Measurements from ENCODE around the gene DEPDC5.

The DEPDC5 gene

DNA sequence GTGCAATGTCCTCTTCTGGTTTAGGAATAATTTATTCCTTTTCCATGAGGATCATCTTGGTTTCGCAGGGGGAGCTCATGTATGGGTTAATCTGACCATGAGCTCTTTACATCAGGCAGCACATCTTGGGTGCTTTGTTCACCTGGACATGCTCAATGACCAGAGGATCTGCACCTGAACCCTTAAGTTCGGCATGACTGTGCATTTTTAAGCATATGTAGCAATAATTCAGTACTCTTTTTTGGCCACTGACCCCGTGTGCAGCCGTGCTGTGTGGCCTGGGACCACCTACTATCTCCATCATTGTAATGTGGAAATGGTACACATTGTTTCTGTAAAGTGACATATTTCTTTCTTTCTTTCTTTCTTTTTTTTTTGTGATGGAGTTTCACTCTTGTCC, 62.9 kb downstream of the DEPDC5 start:
- no peak for DNase-seq

DNA sequence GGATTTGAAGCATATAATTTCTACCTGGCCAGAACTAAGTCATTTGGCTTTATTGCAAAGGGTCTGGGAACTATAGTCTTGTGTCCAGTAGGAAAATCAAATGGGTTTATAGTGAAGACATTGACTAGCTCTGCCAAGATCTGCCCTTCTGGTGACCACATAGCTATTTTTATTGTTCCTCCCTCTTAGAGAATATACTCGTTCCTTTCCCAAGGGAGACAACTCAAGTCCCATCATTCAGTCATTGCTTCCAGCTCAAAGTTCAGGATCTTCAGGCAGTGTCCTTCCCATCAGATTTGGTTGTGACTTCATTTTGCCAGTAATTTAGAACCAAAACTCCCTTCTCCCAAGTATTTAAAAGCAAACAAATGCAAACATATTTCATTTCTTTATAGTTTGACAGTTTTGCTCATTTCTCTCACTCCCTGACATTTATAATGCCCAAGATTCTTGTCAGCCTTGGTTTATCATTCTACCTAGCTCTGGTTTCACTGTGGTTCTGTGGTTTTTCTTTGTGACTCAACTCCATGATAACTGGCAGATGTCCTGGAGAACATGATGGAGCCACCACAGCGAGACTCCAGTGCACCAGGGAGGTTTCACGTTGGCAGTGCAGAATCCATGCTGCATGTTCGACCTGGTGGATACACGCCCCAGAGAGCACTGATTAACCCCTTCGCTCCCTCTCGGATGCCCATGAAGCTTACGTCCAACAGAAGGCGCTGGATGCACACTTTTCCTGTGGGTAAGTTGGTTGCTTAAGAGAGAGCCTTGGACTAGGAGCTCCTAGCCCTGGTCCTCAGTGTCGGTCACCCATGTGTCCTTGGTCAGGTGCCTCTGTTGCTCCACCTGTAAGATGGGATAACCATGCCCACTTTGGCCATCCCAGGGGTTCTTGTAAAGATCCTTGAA, 64.9 kb downstream of the DEPDC5 start:
- no peak for DNase-seq

DNA sequence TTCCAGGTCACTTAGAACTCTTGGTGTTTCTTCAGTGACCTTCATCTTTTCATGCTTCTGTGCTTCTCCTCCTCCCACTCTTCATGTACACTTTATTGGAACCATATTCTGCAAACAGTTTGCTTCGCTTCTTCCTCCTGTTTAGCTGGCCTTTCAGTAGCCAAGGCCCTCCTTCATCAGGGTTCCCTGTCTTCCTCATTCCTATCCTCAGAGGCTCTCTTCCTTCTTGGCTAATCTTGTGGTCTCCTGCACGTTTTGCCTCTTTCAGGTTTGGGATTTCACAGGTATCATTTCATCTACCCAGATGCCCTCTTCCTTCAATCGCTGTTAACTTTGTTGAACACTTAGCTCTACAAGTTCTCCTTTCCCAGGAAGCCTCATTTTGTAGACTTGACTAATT, 66.8 kb downstream of the DEPDC5 start:
- no peak for DNase-seq

GRCh38 chr22:31821572-31821971, 67.8 kb downstream of the DEPDC5 start:
- no peak for DNase-seq

GRCh38 chr22:31822523-31822922, 68.7 kb downstream of the DEPDC5 start:
- DNase-seq, result no peak

DNA sequence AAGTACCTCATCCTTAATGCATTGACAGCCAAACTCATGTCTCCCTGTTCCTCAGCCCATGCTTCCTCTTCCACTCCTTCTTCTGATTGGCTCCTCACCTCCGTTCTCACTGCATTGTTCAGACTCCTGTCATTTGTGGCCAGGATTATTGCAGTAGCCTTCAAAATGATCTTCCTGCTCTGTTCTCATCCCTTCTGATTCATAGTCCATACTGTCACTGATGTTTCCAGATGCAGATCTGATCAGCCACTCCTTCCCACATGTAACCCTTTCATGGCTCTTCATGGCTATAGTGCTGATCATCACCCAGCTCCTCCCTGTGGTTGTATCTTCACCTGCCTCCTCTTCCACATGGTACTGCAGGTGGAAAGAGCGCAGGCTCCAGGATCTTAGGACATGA, 71.7 kb downstream of the DEPDC5 start:
- DNase-seq, result no peak

GRCh38 chr22:31826443-31826842, 72.6 kb downstream of the DEPDC5 start:
- DNase-seq, result no peak

DNA sequence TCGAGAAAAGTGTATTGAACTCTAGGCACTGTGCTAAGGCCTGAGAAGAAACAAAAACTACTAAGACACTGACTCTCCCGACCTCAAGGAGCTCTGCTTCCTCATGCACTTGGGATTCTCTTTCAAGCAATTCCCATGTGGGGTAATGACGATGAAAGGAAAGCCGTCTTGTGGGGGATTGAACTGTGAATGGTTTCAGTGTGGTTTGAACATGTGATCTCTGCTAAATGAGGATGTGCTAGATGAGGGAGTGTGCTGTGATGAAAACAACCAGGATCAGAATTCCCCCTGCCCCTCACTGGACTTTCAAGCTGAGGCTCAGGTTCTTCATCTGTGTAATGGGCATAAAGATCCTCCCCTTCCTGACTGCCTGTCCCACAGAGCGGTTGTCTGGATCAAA, 74.9 kb downstream of the DEPDC5 start:
- no peak for DNase-seq

DNA sequence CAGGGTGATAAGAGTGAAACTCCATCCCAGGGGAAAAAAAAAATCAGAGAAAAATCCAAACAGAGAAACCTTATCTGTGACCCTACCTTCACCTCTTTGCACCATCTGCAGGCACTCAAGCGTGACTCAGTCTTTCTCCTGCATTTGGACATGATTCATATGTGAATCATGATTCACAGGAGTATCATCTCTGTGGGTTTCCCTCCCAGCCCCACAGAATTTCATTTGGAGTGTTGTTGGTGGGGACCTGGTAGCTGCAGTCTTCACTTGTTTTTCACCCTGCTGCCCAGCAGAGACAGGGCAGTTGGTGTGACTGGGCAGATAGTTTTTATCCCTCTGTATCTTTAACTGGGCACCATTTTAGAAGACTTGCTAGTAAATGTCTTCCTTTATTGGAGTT, 75.7 kb downstream of the DEPDC5 start:
- DNase-seq, result no peak

GRCh38 chr22:31830721-31831070, 76.9 kb downstream of the DEPDC5 start:
- DNase-seq, result no peak

- no peak for DNase-seq
These were observed 80.1 kb downstream of the DEPDC5 start for GRCh38 chr22:31833930-31834329.

DNA sequence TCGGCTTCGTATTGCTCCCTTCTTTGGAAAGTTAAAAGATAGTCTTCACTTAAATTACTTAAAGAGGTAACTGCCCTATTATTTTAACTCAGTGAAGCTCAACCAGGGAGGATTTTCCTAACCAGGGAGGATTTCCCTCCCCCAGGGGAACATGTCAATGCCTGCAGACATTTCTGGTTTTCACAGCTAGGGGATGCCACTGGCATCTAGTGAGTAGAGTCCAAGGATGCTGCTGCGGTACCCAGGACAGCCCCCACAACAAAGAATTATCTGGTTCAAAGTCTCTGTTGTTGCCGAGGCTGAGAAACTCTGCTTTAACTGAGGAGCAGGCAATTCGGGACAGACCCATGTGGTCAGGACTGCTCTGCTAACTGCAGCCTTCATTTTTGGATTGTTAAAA, 82.2 kb downstream of the DEPDC5 start:
- no peak for DNase-seq

GRCh38 chr22:31838917-31839316, 85.1 kb downstream of the DEPDC5 start:
- no peak for DNase-seq

GRCh38 chr22:31839986-31840385, 86.2 kb downstream of the DEPDC5 start:
- DNase-seq, result no peak

GRCh38 chr22:31840585-31840984, 86.8 kb downstream of the DEPDC5 start:
- no peak for DNase-seq

GRCh38 chr22:31841078-31841827, 87.4 kb downstream of the DEPDC5 start:
- DNase-seq, result peak in 1 of 2 donors; percentile 7

- no peak for DNase-seq
These were observed 89.7 kb downstream of the DEPDC5 start for GRCh38 chr22:31843526-31843925.

GRCh38 chr22:31844941-31845340, 91.1 kb downstream of the DEPDC5 start:
- DNase-seq, result no peak

- no peak for DNase-seq
These were observed 92.6 kb downstream of the DEPDC5 start for GRCh38 chr22:31846161-31847115.

DNA sequence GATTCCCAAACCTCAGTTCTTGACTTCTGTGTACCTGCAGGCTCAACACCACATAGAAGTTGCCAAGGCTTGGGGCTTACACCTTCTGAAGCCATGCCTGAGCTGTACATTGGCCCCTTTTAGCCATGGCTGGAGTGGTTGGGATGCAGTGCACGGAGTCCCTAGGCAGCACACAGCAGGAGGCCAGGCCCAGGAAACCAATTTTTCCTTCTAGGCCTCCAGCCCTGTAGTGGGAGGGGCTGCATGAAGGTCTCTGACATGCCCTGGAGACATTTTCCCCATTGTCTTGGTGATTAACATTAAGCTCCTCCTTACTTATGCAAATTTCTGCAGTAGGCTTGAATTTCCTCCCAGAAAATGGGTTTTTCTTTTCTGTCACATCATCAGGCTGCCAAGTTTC, 94.6 kb downstream of the DEPDC5 start:
- no peak for DNase-seq

DNA sequence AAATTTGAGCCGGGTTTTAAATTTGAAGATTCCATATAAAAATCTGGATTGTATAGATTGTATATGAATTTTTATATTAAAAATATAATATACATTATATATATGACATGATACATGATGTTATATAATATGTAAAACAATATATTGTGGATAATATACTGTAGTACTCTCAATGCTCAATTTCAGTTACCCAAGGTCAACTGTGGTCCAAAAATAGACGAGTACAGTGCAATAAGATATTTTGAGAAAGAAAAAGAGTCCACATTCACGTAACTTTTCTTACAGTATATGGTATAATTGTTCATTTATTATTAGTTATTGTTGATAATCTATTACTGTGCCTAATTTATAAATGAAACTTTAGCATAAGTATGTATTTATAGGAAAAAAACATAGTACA, 96.3 kb downstream of the DEPDC5 start:
- no peak for DNase-seq

- DNase-seq, result no peak
These were observed 99.0 kb downstream of the DEPDC5 start for GRCh38 chr22:31852691-31853421.
